Central memory CD4-positive, alpha-beta T cell (primary cell): Measurements from ENCODE around the gene BBS4.
"Not testable (repeated sequence)": the region's sequence is repeated elsewhere in the genome, so short reads cannot be mapped to it uniquely, and the experiment has no call there.

Experiments used
- DNase-seq: peaks from one replicate; pipeline ENCODE4 v3.0.0; 2022

BBS4 gene

DNA sequence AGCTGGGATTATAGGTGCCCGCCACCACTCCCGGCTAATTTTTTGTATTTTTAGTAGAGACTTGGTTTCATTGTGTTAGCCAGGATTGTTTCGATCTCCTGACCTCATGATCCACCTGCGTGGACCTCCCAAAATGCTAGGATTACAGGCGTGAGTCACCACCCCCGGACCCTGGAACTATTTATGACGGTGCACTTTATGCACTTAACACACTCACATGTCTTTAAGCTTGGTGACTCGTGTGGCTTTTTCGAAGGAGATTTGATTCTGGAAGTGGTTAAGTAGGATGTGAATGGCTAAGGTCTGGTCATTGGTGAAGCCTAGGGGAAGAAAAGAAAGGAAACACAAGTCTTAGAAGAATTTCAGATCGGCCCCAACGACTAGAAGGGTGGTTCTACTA lies 20.3 kb downstream of the BBS4 start:
- DNase-seq, result no peak

DNA sequence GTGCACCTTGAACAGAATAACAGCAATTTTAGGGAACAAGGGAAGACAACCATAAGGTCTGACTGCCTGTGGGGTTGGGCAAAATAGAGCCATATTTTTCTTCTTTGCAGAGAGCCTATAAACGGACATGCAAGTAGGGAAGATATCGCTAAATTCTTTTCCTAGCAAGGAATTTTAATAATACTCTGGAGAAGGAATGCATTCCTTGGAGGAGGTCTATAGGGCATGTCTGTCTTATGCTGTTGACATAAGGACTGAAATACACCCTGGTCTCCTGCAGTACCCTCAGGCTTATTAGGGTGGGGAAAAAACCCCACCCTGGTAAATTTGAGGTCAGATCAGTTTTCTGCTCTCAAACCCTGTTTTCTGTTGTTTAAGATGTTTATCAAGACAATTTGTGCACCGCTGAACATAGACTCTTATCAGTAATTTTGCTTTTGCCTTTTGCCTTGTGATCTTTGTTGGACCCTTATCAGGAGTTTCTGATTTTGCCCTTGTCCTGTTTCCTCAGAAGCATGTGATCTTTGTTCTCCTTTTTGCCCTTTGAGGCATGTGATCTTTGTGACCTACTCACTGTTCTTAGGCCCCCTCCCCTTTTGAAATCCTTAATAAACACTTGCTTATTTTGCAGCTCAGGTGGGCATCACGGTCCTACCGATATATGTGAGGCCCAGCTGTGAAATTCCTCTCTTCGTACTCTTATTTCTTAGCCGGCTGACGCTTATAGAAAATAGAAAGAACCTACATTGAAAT lies 22.7 kb downstream of the BBS4 start:
- DNase-seq, result not testable (repeated sequence)

- peak; percentile 46 for DNase-seq
Observed at GRCh38 chr15:72722071-72722696, 36.2 kb downstream of the BBS4 start.

- no peak for DNase-seq
Observed at GRCh38 chr15:72724028-72724427, 38.0 kb downstream of the BBS4 start.

DNA sequence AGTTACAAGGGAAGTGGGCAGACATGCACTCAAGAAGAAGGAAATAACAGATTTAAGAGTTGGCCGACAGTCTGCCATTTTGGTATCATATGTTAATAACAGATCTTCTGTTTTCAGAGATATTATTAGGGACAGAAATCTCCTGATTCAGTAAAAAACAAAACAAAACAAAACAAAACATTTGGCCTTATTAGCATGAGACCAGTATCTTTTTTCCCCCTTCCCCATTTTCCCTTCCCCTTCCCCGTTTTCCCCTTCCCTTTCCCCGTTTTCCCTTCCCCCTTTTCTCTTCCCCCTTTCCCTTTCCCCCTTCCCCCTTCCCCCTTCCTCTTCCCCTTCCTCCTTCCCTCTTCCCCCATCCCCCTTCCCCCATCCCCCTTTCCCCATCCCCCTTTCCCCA lies 39.4 kb downstream of the BBS4 start:
- no peak for DNase-seq

GRCh38 chr15:72725851-72726250 lies 39.8 kb downstream of the BBS4 start:
- not testable (repeated sequence) for DNase-seq

DNA sequence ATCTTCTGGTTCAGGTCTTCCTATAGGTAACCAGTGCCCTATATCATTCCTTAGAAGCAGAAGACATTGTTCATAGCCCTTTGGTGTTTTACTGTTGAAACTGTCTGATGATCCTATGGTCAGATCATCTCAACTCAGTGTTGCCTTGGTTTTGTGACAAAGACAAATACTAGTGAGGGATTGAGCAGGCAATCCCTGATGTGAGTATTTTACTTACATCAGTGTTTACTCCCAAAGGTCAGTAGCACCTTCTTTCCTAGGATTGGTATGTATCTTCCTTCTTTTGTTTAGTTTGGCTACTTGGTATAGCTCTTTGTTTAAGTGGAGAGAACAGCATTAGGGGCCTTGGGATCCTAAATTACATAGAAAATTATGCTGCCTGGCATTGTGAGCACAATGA lies 41.1 kb downstream of the BBS4 start:
- DNase-seq, result no peak

DNA sequence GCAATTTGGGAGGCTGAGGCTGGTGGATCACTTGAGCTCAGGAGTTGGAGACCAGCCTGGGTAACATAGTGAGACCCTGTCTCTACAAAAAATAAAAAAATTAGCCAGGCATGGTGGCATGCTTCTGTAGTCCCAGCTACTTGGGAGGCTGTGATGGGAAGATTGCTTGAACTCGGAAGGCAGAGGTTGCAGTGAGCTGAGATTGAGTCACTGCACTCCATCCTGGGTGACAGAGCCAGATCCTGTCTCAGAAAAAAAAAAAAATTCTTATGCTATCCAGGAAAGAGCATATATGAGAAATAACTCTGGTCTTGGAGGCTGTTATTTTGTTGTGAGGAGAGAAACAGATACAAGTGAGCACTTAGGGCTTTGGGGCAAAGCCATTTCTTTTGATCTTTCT lies 42.2 kb downstream of the BBS4 start:
- not testable (repeated sequence) for DNase-seq

- DNase-seq, result no peak
Observed at GRCh38 chr15:72728821-72729220, 42.8 kb downstream of the BBS4 start.

DNA sequence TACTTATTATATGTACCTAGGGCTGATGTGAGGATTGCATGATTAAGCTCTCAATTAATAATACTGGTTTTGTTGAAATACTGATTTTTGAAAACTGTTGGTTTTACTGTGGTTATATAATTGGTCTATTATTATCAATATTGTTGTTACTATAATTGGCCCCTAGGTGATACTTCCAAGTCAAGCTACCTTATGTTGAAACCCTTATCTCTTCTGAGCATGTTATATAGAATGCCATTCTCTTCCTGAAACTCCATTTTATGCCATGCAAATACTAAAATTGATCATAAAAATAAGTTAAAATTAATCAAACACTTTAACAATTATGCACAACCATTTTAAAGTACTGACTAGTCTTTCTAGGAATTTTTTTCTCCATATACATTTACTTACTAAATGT lies 46.1 kb downstream of the BBS4 start:
- DNase-seq, result no peak

- DNase-seq, result no peak
Observed at GRCh38 chr15:72732516-72732915, 46.5 kb downstream of the BBS4 start.

GRCh38 chr15:72733941-72734738 lies 48.1 kb downstream of the BBS4 start:
- no peak for DNase-seq

DNA sequence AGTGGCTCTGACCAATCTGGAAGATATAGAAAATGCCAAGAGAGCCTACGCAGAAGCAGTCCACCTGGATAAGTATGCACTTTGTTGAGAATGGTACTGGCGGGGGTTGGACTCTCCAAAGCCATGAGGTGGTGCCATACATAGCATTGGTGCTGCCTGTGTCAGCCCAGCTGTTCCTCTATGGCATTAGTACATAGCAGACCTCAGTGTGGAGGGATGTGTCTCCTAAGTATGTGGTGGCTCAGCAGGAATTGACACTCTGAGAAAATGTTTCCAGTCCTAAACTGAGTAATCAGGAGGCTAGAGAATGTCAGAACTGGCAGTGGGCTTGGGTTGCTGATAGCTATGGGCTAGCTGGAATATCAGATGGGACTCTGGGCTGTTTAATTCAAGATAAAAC lies 49.1 kb downstream of the BBS4 start:
- no peak for DNase-seq

DNA sequence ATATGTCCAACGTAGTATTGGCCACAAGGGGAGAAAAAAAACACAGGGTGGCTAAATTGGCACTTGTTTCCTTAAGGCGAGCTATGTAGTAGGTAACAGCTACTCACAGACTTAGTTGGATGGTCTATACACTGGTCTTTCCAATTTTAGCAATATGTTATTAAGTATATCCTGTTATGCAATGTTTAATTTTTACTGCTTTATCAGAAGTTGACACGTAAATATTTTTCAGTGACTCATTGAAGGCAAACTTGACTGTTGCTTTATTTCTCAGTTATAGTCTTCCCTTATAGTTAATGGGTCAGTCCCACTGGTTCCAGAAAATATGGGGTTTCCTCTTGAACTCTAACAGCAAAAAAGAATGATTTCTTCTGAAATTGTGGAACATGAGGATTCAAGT lies 51.1 kb downstream of the BBS4 start:
- DNase-seq, result no peak

DNA sequence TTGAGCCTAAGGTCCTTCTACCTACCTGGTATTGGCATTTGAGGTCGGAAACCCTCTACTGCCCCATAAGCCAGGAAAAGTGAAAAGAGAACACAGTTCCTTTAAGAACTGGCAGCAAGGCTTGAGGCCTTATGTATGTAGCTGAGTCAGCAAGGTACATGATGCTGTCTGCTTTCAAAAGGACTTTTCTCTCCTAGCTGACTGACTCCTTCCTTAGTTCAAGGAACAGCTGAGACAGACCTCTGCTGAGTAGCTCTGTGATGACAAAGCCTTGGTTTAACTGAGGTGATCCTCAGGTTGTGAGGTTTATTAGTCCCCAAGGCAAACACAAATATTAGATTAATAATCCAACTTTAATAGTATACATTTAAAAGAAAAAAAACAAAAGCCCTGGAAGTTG lies 51.7 kb downstream of the BBS4 start:
- DNase-seq, result no peak

DNA sequence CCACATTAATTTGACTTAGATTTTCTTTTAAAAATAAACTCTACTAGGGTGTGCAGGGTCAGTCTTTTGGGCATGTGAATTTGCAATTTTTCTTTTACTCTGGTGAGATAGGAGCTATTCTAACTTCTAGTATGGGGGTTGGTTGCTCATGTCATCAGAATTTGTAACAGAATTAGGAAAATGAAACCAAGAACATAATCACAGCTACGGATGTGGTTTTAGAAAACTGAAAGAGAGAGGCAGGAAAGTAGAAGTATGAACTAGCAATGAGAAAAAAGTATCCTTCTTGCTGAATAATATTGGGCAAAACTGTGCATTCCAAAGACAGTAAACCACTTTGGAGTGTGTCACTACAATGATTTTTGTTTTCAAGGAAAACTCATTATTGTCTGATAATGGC lies 54.2 kb downstream of the BBS4 start:
- peak; percentile 32 for DNase-seq

DNA sequence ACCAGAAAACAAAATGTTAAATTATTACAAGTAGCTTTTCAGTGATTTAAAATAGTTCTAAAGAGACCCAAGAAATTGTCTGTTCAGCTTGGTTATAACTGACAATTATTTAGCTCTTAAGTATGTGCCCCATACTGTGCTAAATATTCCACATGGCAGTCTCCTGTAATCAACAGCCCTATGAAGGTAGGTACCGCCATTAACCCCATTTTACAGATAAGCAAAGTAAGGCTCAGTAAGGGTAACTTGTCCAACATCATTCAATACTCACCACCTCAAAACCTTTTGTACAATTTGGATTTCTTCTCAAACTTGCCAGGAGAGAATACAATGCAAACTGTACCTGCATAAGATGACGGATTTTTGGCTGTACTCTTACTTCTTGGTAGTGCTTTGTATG lies 63.7 kb downstream of the BBS4 start:
- no peak for DNase-seq

GRCh38 chr15:72751751-72752455 lies 65.9 kb downstream of the BBS4 start:
- DNase-seq, result no peak

GRCh38 chr15:72754096-72754495 lies 68.1 kb downstream of the BBS4 start:
- DNase-seq, result no peak

DNA sequence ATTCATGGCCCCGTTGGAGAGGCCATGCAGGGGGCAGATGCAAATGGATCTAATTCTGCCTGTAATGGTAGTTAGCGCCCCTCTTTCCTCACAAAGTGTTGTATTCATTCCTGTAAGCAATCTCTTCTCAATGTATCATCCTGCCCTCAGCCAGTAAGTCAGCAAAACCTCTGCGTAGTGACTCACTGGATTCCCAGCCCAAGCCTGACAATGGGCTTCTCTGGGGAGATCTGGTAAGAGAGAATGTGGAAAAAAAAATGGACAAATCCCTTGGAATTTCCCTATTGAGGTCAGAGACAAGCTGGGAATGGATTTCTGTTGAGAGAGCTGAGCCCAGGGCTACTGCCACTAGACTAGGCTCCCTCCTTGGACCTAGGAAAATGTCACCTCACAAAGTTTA lies 72.2 kb downstream of the BBS4 start:
- DNase-seq, result no peak

DNA sequence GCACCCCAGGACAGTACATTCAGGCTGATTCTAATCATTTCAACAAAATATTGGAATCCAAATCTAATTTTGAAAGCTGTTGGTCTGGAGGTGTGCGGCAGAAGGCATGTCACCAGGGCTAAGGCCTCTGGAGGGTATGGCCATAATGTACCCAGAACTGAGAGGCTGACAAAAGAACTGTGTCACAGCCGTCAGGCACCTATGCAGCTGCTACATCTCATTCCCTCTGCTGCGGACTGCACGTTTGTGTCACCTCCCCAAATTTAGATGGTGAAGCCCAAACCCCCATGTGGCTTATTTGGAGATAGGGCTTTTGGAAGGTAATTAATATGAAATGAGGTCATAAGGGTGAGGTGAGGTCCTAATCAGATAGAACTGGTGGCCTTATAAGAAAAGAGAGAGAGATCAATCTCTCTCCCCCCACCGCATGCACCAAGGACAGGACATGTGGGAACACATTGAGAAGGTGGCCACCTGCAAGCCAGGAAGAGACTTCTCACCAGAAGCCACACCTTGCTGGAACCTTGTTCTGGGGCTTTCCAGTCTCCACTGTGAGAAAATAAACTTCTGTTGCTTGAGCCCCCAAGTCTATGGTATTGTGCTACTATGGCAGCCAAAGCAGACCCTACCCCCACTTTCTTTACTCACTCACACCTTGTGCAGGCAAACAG lies 74.7 kb downstream of the BBS4 start:
- no peak for DNase-seq

GRCh38 chr15:72764656-72765055 lies 78.6 kb downstream of the BBS4 start:
- no peak for DNase-seq

DNA sequence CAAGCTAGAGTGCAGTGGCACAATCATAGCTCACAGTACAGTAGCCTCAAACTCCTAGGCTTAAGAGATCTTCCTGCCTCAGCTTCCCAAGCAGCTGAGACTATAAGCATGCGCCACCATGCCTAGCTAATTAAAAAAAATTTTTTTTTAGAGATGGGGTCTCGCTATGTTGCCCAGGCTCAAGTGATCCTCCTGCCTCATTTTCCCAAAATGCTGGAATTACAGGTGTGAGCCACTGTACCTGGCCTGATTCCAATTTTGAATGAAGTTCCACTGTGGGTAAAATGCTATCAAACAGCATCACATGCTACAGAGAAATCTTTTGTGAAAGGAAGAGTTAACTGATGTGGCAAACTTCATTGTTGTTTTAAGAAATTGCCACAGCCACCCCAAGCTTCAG lies 80.0 kb downstream of the BBS4 start:
- no peak for DNase-seq
